ENCODE data around the gene SLC12A1. TPM values are rescaled to one million over a fixed set of nuclear protein-coding genes. Genes with fewer than 3 reads are reported as not detected.
A peak's percentile ranks its signal among the peaks of the same experiment; 100 is the strongest.

Gene SLC12A1
- total and polyA plus RNA-seq, 11 donors = not detected

- Histone ChIP-seq H3K27ac (no peak overlapping the region), H3K4me3 (no peak overlapping the region), H3K36me3 (no peaks in the 10 kb centered on the region), H3K9me3 (peaks cover 0 to 20% (median 3%) of the 10 kb centered on the region in 12 donors), H3K27me3 (peaks cover 0 to 20% (median 0%) of the 10 kb centered on the region in 9 donors), H3K4me1 (peaks cover 0 to 16% (median 7%) of the 10 kb centered on the region in 12 donors)
- TF ChIP-seq POLR2A (IDR thresholded peaks at IDR 0.05) (no peak), CTCF (IDR thresholded peaks at IDR 0.05) (no peak)
- ATAC-seq = no peak
- DNase-seq = no peak
- 79 to 88% (median 85%) methylated on average over 4 of the region's 4 CpGs for WGBS, 4 donors
- intact Hi-C loops (cut with DNase I) = no loop called here
These were observed 30.0 kb upstream of the SLC12A1 start for GRCh38 chr15:48176112-48176511.

GRCh38 chr15:48176957-48177356 is 29.1 kb upstream of the SLC12A1 start:
- Histone ChIP-seq H3K36me3 (no peaks in the 10 kb centered on the region), H3K27me3 (peaks cover 0 to 20% (median 0%) of the 10 kb centered on the region in 9 donors), H3K27ac (peak overlapping the region in 4 of 12 donors; percentile 70 to 91 (median 79)), H3K9me3 (peaks cover 0 to 18% (median 3%) of the 10 kb centered on the region in 12 donors), H3K4me1 (peaks cover 0 to 16% (median 7%) of the 10 kb centered on the region in 12 donors), H3K4me3 (peak overlapping the region in 10 of 12 donors; percentile 58 to 72 (median 68))
- peak in 1 of 4 donors; percentile 4 for ATAC-seq
- TF ChIP-seq CTCF (IDR thresholded peaks at IDR 0.05) = no peak
- TF ChIP-seq POLR2A (IDR thresholded peaks at IDR 0.05) = no peak
- intact Hi-C loops (cut with DNase I) = no loop called here
- no peak for DNase-seq
- whole genome bisulfite sequencing, 4 donors = 60 to 77% (median 76%) methylated on average over 2 of the region's 2 CpGs

GRCh38 chr15:48177383-48177765 is 28.7 kb upstream of the SLC12A1 start:
- Histone ChIP-seq H3K36me3 (no peaks in the 10 kb centered on the region), H3K9me3 (peaks cover 0 to 14% (median 1%) of the 10 kb centered on the region in 12 donors), H3K27me3 (peaks cover 0 to 20% (median 0%) of the 10 kb centered on the region in 9 donors), H3K27ac (peak overlapping the region in 9 of 12 donors; percentile 46 to 91 (median 72)), H3K4me1 (peaks cover 0 to 16% (median 7%) of the 10 kb centered on the region in 12 donors), H3K4me3 (peak overlapping the region; percentile 52 to 72 (median 65))
- WGBS, 4 donors = 2 to 4% (median 3%) methylated on average over 10 of the region's 10 CpGs
- intact Hi-C loops (cut with DNase I) = no loop called here
- no peak for TF ChIP-seq CTCF (IDR thresholded peaks at IDR 0.05)
- no peak for TF ChIP-seq POLR2A (IDR thresholded peaks at IDR 0.05)
- DNase-seq (no peak), ATAC-seq (peak; percentile 58 to 86 (median 79))

- H3K4me3 ChIP-seq = peak within 1 kb of the TSS; percentile 52 to 72 (median 65)
- H3K27me3 ChIP-seq = peaks cover 0 to 20% (median 0%) of the 10 kb centered on the region in 9 donors
- H3K36me3 ChIP-seq = no peaks in the 10 kb centered on the region
- H3K9me3 ChIP-seq = peaks cover 0 to 8% (median 0%) of the 10 kb centered on the region in 12 donors
- TF ChIP-seq POLR2A (IDR thresholded peaks at IDR 0.05) (no peak), CTCF (IDR thresholded peaks at IDR 0.05) (peak in 1 of 12 donors; percentile 9)
- ATAC-seq = peak; percentile 37 to 94 (median 88)
- WGBS, 4 donors = 2 to 5% (median 4%) methylated on average over 33 to 71 of the region's 71 CpGs
- peak within 1 kb of the TSS in 11 of 12 donors; percentile 17 to 91 (median 70) for H3K27ac ChIP-seq
- peak; percentile 59 to 76 (median 70) for DNase-seq
- intact Hi-C loops (cut with DNase I) = no loop called here
- peaks cover 0 to 16% (median 7%) of the 10 kb centered on the region in 12 donors for H3K4me1 ChIP-seq
These were observed 28.1 kb upstream of the SLC12A1 start, which contains the start of gene MYEF2 for GRCh38 chr15:48177766-48178647. TSS of gene MYEF2 (minus strand) at chr15:48178295. CDS start at chr15:48178237, 58 bp downstream.

Measured in heart left ventricle (tissue), 16 donors.